22Rv1 (cell line): ENCODE data around the gene RUNX2.
"Not testable (repeated sequence)": the region's sequence is repeated elsewhere in the genome, so short reads cannot be mapped to it uniquely, and the experiment has no call there.

Source experiments
- H3K27ac ChIP-seq: fragments of 450-650 bp; 2 replicates; pipeline ENCODE4 v1.5.1; 2017
- CTCF ChIP-seq: fragments of 450-650 bp; IDR thresholded peaks from 2 replicates; pipeline ENCODE4 v1.5.1; 2017; ENCODE audit warnings: mild to moderate bottlenecking
- ZFX ChIP-seq: fragments of 450-650 bp; IDR thresholded peaks from 2 replicates; pipeline ENCODE4 v1.6.1; 2017; ENCODE audit warnings: antibody characterized with exemption, borderline replicate concordance

RUNX2 gene

DNA sequence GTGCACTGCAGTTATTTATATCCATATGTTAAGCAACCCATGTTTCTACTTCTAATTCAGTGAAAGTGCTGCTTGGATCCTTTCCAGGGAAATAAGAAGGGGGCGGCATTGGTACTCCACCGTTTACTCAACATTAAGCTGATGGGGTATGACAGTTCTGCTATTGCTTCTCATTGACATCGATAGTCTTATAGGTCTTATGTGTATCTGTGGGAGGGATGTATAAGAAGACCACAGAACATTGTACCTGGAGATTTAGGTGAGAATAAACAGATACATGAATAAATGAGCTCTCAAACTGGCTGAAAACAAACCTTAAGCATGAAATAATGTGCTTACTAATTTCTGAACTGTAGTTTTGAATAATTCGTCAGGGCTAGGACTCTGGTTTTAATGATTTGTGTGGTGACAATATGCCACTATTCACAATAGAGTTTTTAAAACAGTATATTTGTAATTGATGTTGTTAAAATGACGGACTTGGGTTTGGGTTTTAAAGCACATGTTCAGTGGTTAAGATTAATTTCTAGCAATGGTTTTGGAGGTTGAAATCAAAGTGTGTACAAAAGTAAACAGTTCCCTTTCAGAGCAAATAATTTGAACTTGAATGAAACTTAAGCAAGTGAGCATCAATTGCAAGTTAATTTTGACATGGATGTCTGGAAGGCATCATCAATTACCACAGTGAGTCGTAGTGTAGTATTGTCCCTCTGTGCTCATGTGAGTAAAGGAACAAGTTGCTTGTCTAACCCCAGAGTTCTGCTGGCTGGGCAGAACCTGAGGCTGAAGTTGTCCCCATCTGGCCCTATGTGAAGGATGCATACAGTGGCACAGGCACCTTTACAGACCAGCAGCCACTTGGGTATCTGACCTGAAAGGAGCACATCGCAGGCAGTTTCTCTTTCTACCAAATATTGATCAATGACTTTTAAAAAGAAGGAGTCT is 134.3 kb downstream of the RUNX2 start:
- no peak overlapping the region for H3K27ac ChIP-seq
- TF ChIP-seq CTCF: no peak
- no peak for TF ChIP-seq ZFX

- H3K27ac ChIP-seq: no peak overlapping the region
- no peak for TF ChIP-seq ZFX
- no peak for TF ChIP-seq CTCF
These were observed 136.6 kb downstream of the RUNX2 start for GRCh38 chr6:45464685-45465084.

- TF ChIP-seq CTCF (no peak), ZFX (no peak)
- no peak overlapping the region for H3K27ac ChIP-seq
These were observed 138.6 kb downstream of the RUNX2 start for GRCh38 chr6:45466686-45467085.

- not testable (repeated sequence) for H3K27ac ChIP-seq
These were observed 139.3 kb downstream of the RUNX2 start for GRCh38 chr6:45467417-45467816.

GRCh38 chr6:45467853-45468252 is 139.7 kb downstream of the RUNX2 start:
- H3K27ac ChIP-seq: no peak overlapping the region
- TF ChIP-seq ZFX (no peak), CTCF (no peak)

- TF ChIP-seq CTCF (no peak), ZFX (no peak)
- H3K27ac ChIP-seq: no peak overlapping the region
These were observed 141.5 kb downstream of the RUNX2 start for GRCh38 chr6:45469663-45470062.

- no peak for TF ChIP-seq CTCF
- TF ChIP-seq ZFX: no peak
- no peak overlapping the region for H3K27ac ChIP-seq
These were observed 142.1 kb downstream of the RUNX2 start for GRCh38 chr6:45470131-45470738.

- TF ChIP-seq CTCF: no peak
- no peak for TF ChIP-seq ZFX
- no peak overlapping the region for H3K27ac ChIP-seq
These were observed 144.3 kb downstream of the RUNX2 start for GRCh38 chr6:45472382-45472781.
